Measurements from ENCODE around the gene FLAD1. TPM values are rescaled to one million over a fixed set of nuclear protein-coding genes. Genes with fewer than 3 reads are reported as not detected.

The FLAD1 gene
- total and polyA plus RNA-seq, 2 of the 8 experiments (the other 6 are each of a cell fraction or from before 2014, with no cell fraction given): 104 to 143 TPM

DNA sequence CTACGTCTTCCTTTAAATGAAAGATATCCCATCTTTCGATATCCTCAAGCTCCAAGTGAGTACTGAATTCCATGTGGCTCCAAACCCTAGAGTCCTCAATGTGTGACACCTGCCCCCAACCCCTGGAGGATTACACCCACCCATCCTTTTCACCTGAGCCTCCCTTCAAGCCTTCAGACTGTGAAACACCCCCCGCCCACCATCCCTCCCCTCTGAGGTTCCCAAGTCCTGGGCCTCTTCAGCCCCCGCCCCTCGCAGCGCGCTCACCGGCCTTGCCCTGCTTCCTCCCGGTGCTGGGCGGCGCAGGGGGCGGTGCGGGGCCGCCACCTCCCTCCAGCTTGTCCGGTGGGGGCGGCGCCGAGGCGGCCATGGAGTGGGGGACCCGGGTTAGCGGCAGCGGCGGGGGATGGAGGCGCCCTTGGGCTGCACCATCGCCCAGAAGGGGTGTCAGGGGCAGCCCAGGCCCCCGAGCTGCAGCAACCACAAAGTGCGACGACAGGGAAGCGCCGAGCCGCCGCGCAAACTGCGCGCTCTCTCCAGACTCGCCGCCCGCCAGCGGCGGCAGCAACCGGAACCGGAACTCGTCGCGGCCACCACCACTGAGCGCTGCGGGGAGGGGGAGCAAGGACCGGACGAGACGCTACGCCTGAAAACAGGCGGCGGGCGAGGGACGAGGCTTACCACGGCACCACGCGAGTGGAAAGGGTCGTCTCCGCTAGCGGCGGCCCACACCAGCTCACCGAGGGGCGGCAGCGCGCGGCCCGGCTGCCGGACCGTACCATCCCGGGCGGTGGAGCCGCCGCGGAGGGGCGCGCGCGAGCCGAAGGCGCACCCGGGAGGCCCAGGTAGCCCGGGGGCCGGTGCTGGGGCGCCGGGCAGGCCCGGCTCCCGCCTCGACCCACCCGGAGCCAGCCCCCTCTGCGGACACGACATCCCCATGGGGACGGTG, 21.7 kb upstream of the FLAD1 start, which contains the start of gene PYGO2:
Gene PYGO2, minus strand, starts transcription at position 576 of the 949 bp plus-strand sequence. Its CDS starts 206 bp downstream, at position 370.
- Histone ChIP-seq H3K9me3 (ENCODE audit: insufficient read depth in 2 of 2, low read depth in 1 of 2, low read length in 1 of 2) (no peaks in the 10 kb centered on the region), H3K14ac (ENCODE audit: insufficient read length) (no peak within 1 kb of the TSS), H2BK12ac (ENCODE audit: low read depth, low read length) (peak within 1 kb of the TSS; percentile 98), H3K36me3 (ENCODE audit: control insufficient read depth in 2 of 4, insufficient read depth in 4 of 4, low read length in 3 of 4) (peaks cover 16 to 37% (median 32%) of the 10 kb centered on the region in 4 experiments), H3K4me2 (ENCODE audit: insufficient read depth in 1 of 2, low read depth in 2 of 2, low read length in 2 of 2) (peak within 1 kb of the TSS; percentile 67 to 81), H2BK15ac (ENCODE audit: low read length) (peak within 1 kb of the TSS; percentile 99; the same call in 1 of the 2 replicates), H2BK20ac (ENCODE audit: low read length) (no peak within 1 kb of the TSS), H2BK120ac (replicated peaks; ENCODE audit: low read depth, low read length) (no peak within 1 kb of the TSS), H3K4me1 (replicated peaks in 1 of 4; ENCODE audit: control insufficient read depth in 3 of 4, insufficient read depth in 4 of 4, low read length in 3 of 4) (peaks cover 4 to 11% (median 6%) of the 10 kb centered on the region in 4 experiments), H3K4ac (replicated peaks; ENCODE audit: insufficient read length, low read depth, low read length) (no peak within 1 kb of the TSS), H3K4me3 (ENCODE audit: extremely low read depth in 1 of 4, insufficient read depth in 2 of 4, low read depth in 3 of 4, low read length in 4 of 4) (peak within 1 kb of the TSS; percentile 50 to 84 (median 54)), H3K56ac (replicated peaks; ENCODE audit: insufficient read length, low read depth, low read length) (peak within 1 kb of the TSS; percentile 91), H4K20me1 (replicated peaks in 1 of 2; ENCODE audit: control insufficient read depth in 1 of 2, insufficient read depth in 2 of 2, low read length in 2 of 2) (peaks cover 1 to 8% of the 10 kb centered on the region in 2 experiments), H3K79me1 (ENCODE audit: low read depth, low read length) (peaks cover 4% of the 10 kb centered on the region), H2AK5ac (ENCODE audit: low read depth, low read length) (no peak within 1 kb of the TSS), H4K5ac (ENCODE audit: insufficient read length, low read depth, low read length) (peak within 1 kb of the TSS; percentile 97), H3K18ac (ENCODE audit: extremely low read depth, low read length) (peak within 1 kb of the TSS; percentile 97), H3K79me2 (ENCODE audit: control insufficient read depth in 1 of 2, insufficient read depth in 2 of 2, low read length in 2 of 2) (peaks cover 0 to 13% of the 10 kb centered on the region in 2 experiments; a peak in 3 of 4 replicates), H4K8ac (ENCODE audit: extremely low read depth, insufficient read depth, low read length) (peak within 1 kb of the TSS; percentile 98), H2AFZ (ENCODE audit: low read length) (no peak within 1 kb of the TSS), H4K91ac (replicated peaks; ENCODE audit: insufficient read length, low read length) (peak within 1 kb of the TSS; percentile 99), H3K27ac (ENCODE audit: low read depth, low read length) (peak within 1 kb of the TSS; percentile 99), H3K23me2 (ENCODE audit: low read depth, low read length) (peaks cover under 1% of the 10 kb centered on the region), H2BK5ac (ENCODE audit: low read depth, low read length) (peak within 1 kb of the TSS; percentile 98), H3K27me3 (replicated peaks in 1 of 4; ENCODE audit: control insufficient read depth in 3 of 4, extremely low read depth in 1 of 4, insufficient read depth in 3 of 4, low read length in 3 of 4) (no peaks in the 10 kb centered on the region; a peak in 1 of 7 replicates), H3K9ac (replicated peaks in 1 of 4; ENCODE audit: extremely low read depth in 1 of 4, low read depth in 3 of 4, low read length in 3 of 4) (peak within 1 kb of the TSS; percentile 52 to 96 (median 94)), H3K23ac (ENCODE audit: insufficient read length) (no peak within 1 kb of the TSS)
- ChIA-PET POLR2A (ENCODE audit: partially characterized antibody) (interaction anchor here (0.9 to 18.6 kb wide), 11 partner anchors 9 to 393 kb away, joined by 3 to 662 read pairs (median 4); partner anchors contain the start of genes CHRNB2, CKS1B, FLAD1 and LENEP), CTCF (ENCODE audit: partially characterized antibody) (interaction anchor here (0.6 to 8.2 kb wide), 11 partner anchors 9 to 774 kb away, joined by 3 to 113 read pairs (median 4); partner anchors contain the start of genes ADAM15, LENEP and SHC1)
- FAIRE-seq: no peak
- peak in 1 of 2 experiments; percentile 91 for DNase-seq (ENCODE audit: low read depth in 1 of 2, low spot score in 2 of 2)
- 2% methylated on average over 36 of the region's 93 CpGs; no CpG with 5 or more reads in 1 of the 2 experiments for WGBS, 2 experiments (ENCODE audit: extremely low coverage in 1 of 2, insufficient coverage in 1 of 2, insufficient read length in 1 of 2, insufficient replicate concordance in 2 of 2, low coverage in 1 of 2, low lambda C conversion rate in 2 of 2, missing lambda C conversion rate in 1 of 2)
- TF ChIP-seq ZNF274 (IDR thresholded peaks at IDR 0.05; ENCODE audit: borderline replicate concordance, extremely low read depth, low read length): no peak
- TF ChIP-seq, protein P1, sequence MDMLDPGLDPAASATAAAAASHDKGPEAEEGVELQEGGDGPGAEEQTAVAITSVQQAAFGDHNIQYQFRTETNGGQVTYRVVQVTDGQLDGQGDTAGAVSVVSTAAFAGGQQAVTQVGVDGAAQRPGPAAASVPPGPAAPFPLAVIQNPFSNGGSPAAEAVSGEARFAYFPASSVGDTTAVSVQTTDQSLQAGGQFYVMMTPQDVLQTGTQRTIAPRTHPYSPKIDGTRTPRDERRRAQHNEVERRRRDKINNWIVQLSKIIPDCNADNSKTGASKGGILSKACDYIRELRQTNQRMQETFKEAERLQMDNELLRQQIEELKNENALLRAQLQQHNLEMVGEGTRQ (IDR thresholded peaks at IDR 0.05; ENCODE audit: low read length): no peak
- TF ChIP-seq FOSL1 (IDR thresholded peaks at IDR 0.05; ENCODE audit: insufficient read depth, low read depth, low read length): no peak
- no peak for TF ChIP-seq RXRA (IDR thresholded peaks at IDR 0.05; ENCODE audit: insufficient read depth, low read depth, low read length)
- TF ChIP-seq HDAC2 (IDR thresholded peaks at IDR 0.05; ENCODE audit: borderline replicate concordance in 1 of 2, low read depth in 2 of 2, low read length in 2 of 2): peak in 1 of 2 experiments; percentile 10; a peak in 1 of 4 replicates
- TF ChIP-seq HDAC6 (IDR thresholded peaks at IDR 0.05; ENCODE audit: low read depth, low read length): no peak
- TF ChIP-seq BCL11A (IDR thresholded peaks at IDR 0.05; ENCODE audit: low read depth in 2 of 2, low read length in 2 of 2): no peak
- no peak for TF ChIP-seq RFX5 (IDR thresholded peaks at IDR 0.05; ENCODE audit: borderline replicate concordance, low read depth, low read length)
- TF ChIP-seq CREB1 (IDR thresholded peaks at IDR 0.05): peak; percentile 89

Data from H1 (cell line).